NCI-H526 treated with DMSO at 0.1 percent for 48 hours (cell line): ENCODE measurements around the gene TRIM45.
A peak's percentile ranks its signal among the peaks of the same experiment; 100 is the strongest.

Source experiments
- DNase-seq: peaks from one replicate; lab custom pipeline; 2025; lab: John Stamatoyannopoulos, UW

Gene TRIM45

DNA sequence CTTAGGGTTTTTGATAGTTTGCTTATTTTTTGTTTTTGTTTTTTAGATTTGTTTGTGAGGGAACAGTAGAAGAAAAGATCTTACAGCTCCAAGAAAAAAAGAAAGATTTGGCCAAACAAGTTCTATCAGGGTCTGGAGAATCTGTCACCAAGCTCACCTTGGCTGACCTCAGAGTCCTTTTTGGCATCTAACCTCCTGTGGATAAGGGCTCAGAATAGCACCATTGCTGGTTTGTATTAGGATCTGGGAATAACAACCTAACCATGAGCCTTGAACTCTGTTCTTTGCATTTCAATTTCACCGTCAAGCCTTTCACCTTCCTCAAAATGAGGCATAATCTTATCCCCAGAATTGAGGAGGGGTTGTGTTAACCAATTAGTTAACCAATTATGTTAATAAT lies 20.2 kb downstream of the TRIM45 start:
- no peak for DNase-seq

- no peak for DNase-seq
These were observed 23.2 kb downstream of the TRIM45 start for GRCh38 chr1:117098287-117098890.

DNA sequence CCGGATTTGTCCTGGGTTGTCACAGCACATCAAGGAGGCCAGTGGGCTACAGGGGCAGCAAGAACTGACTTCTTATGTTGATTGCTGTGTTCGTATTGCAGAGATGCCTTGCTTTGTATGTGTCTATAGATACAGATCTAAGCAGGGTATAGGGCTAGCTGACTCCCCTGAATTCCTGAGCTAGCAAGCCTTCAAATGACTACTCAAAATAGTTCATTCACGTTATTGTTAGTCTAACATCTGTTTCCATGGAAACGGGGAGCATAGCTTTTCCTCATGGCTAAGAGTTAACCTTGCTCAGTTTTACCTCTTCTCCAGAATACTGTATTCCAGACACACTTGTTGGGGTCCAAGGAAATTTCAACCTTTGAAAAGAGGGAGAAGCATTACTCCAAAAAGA lies 24.1 kb downstream of the TRIM45 start:
- DNase-seq = no peak

GRCh38 chr1:117096951-117097408 lies 24.6 kb downstream of the TRIM45 start:
- no peak for DNase-seq

DNA sequence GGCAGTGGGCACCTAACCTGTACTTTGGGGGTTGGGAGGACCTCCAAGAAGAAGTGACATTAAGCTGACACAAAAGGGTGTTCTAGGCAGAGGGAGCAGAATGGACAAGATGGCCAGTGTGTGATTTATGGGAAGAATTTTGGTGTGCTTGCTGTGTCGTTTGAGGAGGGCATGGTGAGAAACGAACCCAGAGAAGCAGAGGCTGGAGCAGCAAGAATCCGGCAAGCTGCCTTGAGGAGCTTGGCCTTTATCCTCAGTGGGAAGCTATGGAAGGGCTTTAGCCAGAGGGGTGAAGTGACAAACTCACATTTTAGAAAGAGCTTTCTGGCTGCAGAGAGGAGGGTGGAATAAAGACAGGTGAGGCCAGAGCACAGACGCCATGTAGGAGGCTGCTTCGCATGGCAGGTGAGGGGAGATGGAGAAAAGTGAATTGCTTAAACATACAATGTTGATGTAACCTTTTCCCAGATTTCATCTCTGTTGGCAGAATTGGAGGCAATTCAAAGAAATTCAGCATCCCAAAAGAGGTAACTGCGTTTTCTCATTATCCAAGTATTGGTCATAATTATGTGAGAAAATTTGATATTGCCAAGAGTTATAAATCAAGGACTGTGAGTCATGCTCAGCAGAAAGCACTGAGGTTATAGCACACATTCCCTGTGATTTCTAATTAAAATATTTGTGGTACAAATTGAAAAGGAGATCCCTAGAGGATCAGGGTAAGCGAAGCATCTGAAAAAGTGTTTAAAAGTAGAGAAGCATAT lies 26.5 kb downstream of the TRIM45 start:
- DNase-seq = no peak

- no peak for DNase-seq
These were observed 27.5 kb downstream of the TRIM45 start for GRCh38 chr1:117093870-117094621.

GRCh38 chr1:117093091-117093534 lies 28.4 kb downstream of the TRIM45 start:
- DNase-seq = no peak

- no peak for DNase-seq
These were observed 29.0 kb downstream of the TRIM45 start for GRCh38 chr1:117092594-117092993.

DNA sequence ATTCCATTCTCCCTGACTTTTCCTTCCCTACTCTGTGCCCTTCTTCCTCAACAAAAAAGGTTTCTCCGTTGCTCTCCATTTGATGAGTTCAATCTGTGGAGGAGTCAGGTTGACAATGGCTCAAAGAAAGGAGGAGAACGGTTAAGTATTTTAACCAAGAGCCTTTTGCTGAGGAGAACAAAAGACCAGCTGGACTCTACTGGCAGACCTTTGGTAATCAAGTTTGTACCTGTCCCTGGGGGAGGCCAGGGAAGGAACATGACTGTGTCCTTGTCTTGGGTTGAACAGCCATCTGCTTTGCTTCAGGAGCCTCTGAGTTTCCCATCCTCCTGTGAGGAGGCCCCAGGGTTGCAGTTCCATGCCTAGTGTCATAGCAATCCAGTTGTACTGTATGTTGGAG lies 31.6 kb downstream of the TRIM45 start:
- no peak for DNase-seq

- DNase-seq = no peak
These were observed 33.9 kb downstream of the TRIM45 start for GRCh38 chr1:117087686-117088085.

DNA sequence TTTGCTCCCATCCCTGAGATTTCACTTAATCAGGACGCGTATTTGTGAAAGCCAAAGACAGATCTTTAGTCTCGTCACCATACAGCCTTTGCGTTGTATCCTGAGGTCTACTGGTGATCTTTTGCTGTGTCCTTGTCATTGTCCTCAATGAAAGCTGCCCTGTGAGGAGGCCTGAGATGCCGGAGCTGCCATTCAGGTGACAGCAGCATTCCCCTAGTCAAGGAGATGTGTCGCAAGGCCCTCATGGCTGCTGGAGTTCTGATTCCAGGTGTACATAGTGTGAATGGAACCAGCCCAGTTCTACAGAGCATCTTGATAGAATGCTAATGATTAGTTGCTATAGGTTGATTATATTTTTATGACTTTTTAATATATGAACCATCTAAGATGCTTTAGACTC lies 37.3 kb downstream of the TRIM45 start:
- DNase-seq = no peak

DNA sequence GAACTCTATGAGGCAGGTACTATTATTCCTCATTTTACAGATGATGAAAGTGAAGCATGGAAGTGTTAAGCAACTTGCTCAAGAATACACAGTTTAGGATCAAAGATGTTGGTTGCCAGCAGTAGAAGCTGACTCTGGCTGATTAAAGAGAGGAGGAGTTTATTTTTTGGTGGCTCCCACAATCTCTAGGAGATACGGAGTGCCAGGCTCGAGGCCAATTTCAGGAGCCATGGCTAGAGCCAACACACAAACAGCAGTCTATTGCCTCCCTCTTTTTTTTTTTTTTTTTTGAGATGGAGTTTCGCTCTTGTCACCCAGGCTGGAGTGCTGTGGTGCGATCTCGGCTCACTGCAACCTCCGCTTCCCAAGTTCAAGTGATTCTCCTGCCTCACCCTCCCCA lies 41.8 kb downstream of the TRIM45 start:
- no peak for DNase-seq

GRCh38 chr1:117077267-117077666 lies 44.3 kb downstream of the TRIM45 start:
- no peak for DNase-seq

DNA sequence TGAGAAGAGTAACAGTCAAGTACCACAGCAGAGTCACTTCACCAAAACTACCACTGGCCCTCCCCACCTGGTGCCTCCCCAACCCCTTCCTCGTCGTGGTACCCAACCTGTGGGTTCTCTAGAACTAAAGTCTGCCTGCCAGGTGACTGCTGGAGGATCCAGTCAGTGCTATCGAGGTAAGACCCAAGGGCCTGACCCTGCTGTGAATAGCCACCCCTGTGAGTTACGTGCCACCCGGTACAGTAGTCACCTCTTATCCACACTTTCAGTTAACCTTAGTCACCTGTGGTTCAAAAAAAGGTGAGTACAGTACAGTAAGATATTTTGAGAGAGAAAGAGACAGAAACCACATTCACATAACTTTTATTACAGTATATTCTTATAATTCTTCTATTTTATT lies 44.9 kb downstream of the TRIM45 start:
- no peak for DNase-seq

- DNase-seq = no peak
These were observed 51.4 kb downstream of the TRIM45 start for GRCh38 chr1:117070124-117070523.

- DNase-seq = no peak
These were observed 52.2 kb downstream of the TRIM45 start for GRCh38 chr1:117069220-117069844.

GRCh38 chr1:117068580-117068979 lies 53.0 kb downstream of the TRIM45 start:
- DNase-seq = no peak

DNA sequence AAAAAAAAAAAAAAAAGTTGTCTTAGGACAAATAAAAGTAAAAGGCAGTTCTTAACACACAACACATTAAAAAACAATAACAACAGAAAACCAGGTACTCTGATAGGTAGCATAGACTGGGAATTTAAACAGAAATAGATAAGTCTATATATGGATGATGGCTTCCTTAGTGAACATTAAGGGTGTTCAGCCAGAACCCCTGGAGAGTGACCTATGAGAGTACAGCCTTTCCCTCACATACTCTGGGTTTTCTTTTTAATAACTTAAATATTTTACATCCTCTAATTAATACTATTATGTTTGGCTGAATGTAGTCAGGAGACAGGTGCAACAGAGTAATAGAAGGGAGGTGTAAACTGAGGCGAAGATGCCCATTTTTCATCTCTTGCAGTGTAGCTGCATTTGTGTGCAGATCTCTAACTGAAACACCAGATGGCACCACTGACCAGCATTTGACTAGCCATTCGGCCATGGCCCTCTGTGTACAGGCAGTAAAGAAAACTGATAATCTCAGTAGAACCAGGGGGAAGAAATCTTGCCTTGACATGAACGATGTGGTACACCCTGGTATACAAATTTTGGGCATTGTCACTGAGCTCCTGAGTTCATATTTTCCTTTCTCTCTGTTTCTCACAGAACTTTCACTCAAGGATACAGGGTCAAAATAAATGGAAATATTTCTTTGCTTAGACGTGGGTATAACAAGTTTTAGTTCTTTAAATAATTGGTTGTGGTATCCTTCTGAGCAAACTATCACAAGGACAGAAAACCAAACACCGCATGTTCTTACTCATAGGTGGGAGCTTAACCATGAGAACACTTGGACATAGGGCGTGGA lies 53.8 kb downstream of the TRIM45 start:
- DNase-seq = peak; percentile 42

DNA sequence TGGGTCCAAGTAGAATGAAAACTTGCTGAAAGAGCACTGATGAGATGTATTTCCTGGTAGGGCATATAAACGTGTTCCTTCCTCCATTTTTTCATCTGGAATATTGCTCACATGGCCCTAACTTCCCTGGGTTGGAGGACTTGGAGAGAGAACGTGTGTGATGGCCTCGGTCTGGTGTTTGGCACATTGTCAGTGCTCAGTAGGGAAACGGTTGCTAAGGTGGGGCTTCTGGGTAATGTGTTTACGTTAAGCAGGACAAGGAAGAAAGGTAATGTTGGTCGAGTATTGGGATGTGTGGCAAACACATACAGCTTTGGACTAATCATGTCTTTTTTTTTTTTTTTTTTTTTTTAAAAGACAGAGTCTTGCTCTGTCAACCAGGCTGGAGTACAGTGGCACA lies 55.2 kb downstream of the TRIM45 start:
- no peak for DNase-seq

DNA sequence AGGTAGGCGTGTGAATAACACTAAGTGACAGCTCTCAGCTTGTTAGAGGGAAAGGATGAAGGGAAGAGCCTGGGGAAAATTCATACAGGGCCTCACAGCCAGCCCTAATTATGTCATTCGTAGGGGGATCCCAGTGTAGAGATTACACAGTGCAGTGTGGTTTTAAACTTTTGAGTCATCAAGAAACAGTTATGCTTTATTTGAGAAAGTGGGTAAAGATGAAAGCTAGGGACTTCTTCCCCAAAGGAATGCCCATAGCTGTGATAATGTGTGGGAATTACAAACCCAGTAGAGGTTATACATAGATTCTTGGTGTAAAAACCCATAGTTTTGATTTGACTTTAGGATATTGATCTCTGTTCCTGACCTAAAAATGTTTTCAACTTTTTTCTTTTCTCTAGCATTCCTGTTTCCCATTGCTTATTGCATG lies 59.5 kb downstream of the TRIM45 start:
- DNase-seq = no peak
